ENCODE measurements around the gene CLSTN2.

Gene CLSTN2

DNA sequence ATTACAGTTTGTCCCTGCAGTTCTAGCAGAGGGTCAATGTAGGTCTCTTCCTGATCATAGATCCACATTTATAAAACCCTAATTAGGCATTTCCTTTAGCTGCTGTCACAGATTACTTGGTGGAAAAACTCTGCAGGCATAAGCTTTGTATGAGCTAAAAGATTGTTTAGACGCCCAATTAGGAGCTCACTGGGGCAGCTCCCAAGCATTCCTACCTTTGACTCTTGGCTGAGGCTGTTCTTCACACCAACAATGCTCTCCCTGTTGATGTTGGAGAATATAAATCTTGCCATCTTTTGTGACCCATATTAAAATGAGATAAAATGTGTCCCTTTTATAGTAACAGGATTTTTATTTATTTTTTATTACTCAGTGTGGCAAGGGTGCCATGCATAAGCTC is 594.6 kb downstream of the CLSTN2 start:
- DNase-seq = no peak

DNA sequence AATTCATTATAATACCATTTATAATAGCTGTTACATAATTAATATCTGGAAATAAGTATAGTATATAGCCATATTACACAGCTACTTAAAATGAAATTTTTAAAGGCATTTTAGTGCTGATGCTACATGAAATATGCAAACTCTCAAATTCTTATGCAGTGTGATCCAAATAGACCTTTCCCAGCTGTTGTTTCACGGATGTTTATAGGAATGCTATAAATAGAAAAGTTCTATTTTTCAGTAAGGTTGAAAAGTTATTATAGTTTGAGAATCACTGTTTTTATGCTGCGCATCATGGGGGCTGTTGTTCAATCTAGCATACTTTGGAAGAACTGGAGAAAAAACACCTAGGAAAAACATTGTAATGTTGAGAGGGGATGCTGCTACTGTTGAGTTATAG is 595.1 kb downstream of the CLSTN2 start:
- no peak for DNase-seq

DNA sequence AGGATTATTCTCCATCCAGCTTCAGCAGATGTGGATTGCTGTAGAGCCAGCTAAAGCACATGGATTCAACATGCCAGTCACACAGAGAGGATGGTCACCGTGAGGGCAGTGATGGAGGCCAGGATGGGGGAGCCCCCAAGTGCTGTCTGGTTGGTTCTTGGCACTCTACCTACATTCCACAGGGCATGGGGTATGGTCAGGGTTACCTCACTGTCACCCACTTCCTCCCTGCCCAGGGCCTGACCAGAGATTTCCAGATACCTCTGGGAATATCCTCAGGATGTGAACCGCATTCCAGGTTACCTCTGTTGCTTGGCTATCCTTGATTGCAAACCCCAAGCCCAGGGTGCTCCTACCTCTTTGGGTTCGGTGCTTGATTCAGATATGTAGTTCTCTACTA is 595.6 kb downstream of the CLSTN2 start:
- DNase-seq = no peak

DNA sequence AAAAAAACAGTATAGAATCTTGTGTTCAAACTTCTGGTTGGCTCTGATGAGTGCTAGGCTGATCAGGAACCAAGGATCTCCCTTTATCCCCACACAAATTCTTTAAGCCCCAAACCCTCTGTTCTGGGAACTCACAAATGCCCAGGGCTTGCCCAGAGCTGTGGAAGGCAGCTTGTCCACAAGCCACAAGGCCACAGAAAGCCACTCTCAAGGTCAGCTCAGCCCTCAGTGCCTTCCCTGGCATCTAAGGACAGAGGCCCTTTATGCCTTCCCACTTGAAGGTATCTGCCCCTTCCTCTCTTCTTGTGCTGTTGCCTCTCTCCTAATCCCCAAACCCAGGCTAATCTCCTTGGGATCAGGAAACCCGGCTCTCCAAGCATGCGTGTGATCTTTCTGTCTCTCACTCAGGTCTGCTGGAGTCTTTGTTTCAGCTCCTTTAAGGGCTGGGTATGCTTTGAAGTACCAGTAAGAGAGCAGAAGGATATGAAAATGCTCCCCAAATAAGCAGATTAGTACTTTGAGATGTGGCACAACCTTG is 597.9 kb downstream of the CLSTN2 start:
- DNase-seq = no peak

DNA sequence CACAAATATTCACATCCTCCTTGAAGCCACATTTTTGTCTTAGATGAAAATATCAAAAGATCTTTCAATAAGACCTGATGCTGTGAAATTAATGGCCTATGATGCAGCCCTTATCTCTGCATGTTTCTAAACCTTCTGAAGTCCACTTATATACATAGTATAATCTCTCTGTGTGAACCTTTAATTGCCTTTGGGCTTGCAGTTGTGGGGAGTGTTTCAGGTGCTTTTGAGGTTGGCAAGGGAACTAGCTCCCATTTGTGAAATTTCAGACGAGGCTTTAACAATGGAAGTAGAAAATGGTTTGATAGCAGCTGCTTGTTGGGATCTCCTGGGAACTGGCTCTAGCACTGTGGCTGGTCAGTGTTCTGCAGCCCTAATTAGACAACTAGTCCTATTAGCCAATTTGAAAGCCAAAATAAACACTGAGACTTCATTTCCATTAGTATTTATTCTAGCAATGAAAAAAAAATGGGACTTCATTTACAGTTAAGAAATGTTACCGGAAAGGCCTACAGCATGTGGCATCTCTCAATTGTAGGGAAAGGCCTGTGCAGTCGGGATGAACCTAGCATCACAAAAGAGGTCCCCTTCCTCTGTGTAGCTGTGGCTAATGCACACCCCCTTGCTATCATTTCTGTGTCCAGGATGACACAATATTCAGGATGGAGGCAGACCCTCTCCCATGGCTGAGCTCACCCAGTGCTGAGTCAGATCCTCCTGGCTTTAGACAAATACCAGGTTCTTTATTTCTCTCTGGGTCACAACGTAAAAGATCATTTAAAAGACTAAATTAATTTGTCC is 602.1 kb downstream of the CLSTN2 start:
- DNase-seq = no peak

DNA sequence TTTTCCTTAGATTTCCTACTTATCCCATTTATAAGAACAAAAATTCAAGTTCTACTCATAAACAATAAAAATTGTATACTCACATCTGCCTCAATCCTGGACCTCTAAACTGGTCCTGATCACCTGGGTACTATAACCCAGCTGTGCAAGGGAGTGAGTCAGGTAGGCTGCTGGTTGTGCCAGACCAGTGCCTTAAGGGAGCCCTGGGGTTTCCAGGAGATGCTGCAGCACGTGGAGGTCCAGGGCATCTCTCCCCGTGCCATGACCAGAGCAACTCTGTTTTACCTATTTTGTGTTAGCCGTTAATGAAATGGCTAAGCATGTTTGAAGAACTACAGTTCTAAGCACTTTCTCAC is 602.7 kb downstream of the CLSTN2 start:
- no peak for DNase-seq

DNA sequence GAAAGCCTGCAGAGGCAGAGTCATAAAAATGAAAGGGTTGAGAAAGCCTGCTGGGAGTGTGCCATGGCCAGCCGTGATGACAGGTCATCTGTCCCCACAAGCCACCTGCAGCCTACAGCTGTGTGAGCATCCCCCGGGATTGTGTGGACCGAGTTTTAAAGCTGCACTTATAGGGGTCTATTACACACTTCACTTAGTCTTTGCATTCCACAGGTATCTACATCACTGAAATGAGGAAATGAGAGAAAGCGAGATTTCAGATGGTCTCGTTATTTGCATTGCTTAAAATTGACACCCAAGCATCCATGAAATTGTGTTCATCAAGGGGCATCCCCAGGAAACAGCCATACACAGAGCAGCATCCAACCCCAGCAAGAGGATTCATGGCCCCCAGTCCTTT is 605.3 kb downstream of the CLSTN2 start:
- no peak for DNase-seq

DNA sequence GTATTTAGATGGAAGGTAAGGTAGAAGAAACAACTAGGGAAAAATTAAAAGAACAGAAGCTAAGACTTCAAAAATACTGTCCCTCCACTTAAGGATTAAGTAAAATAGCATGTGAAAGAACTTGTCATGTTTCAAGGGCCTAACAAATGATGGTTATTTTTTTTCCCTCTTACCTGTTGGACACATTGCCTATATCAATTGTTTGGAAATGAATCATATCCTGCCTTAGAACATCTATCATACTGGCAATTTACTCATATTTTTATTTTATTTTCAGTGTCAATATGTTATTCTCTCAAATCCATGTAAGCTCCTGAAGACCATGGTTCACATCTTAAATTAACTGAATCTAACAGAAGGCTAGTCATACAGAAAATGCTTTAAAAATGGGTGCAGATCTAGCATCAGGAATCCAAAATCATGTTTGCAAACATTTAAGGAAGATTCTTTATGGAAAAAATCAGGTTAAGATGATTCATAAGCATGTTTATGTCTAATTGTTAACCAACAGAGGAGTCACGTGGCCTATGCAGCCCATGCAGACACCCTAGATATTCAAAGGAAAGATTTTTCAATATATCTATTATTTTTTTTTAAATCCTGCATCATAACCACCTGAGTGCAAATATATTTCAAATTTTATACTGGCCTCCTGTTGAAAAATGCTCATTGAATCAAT is 607.1 kb downstream of the CLSTN2 start:
- DNase-seq = no peak

DNA sequence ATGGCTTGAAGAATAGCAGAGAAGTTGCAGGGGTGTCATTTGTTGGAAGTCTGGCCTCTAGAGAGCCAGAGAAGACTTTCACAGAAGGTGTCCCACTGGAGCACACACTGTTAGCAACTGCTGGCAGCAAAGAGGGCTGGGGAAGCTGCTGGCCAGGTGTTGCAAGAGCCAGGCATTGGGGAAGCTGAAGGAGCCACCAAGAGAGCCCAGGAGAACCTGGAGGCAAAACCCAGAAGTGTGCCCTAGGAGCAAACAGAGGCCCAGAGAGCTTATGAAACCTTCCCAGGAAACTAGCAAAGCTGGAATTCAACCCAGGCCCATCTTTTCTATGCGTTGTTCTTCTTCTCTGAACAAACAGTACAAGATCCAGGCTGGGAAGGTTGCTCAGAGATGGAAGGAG is 610.2 kb downstream of the CLSTN2 start:
- DNase-seq = no peak

DNA sequence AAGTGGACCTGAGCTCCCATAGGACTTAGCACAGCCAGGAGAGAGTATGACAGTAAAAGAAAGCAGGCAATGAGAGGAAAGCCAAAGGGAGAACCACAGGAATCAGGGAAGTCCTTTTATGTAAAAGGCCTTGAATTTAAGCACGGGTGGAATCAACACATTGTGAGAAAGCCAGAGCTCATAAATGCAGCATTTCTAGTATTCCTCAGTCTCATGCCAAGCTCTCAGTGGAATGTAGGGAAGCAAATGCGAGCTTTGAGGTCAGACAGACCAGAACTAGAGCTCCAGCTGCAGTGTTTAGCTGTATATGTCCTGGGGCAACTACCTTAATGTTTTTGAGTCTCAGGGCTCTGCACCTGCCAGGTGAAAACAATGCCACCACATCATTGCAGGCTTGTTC is 610.8 kb downstream of the CLSTN2 start:
- no peak for DNase-seq

DNA sequence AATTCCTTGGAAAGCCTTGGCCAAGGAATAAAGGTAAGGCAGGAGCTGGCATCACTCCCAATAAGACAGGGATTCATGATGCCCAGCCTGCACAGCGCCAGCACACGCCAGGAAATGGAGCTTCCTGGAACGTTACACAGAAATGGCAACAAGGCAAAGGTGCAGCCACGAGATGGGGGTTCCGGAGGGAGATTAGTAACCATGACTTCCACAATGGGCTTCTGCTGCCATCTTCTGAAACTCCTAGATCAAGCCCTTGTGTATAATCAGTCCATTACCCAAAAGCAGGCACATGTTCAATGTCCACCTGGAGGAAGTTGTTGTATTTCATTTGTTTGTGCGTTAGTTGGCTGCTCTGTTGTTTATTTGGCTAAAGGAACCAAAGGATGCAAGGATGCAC is 611.7 kb downstream of the CLSTN2 start:
- no peak for DNase-seq

DNA sequence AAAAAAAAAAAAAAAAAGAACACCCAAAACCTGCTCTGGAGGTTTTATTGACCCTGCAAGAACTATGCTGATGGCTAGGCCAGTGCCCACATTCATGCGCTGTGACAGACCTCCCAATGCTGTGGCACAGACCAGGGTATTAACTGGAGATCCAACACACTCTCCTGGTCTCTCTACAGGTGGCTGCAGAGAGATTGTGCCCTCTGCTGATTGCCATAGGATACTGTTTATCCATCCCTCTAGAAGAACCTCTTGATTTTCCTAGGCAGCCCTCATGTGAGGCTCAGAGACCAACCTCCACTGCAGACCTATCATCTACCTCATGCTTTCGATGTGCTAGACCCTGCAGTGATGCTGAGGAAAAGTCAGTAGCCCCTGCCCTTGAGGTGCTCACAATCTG is 617.4 kb downstream of the CLSTN2 start:
- no peak for DNase-seq

DNA sequence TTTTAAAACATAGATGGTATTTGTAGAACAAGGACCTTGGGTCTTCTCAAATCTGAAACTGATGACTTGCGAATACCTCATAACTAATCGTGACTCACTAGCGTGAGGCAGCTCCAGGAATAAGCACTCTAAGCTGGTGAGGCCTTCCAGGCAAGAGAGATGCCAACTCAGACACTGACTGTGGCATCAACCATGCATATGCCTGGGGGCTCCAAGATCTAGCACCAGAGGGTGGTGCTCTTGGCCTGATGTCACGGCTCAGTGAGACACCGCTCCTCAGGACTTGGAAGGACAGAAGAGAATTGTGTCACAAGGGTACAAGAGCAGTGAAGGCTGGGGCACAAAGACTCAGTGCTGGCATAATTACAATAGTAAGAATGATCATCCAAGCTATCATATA is 617.9 kb downstream of the CLSTN2 start:
- DNase-seq = no peak

DNA sequence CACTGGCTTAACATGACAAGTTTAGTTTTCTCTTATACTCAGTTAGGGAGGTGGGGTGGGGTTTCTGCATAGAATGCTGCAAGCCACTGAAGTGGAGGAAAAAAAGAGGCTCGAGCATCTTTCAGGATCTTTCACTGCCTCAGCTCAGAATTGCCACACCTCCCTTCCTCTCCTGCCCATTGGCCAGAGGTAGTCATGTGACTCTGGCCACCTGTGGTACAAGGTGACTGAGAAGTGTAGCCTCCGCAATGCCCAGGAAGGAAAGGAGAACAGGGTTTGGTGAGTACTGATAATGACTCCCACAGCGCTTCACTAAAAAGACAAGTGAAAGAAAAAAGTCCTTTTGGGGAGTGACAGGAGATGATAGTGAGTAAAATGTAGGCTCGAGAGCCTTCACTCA is 618.6 kb downstream of the CLSTN2 start:
- no peak for DNase-seq

DNA sequence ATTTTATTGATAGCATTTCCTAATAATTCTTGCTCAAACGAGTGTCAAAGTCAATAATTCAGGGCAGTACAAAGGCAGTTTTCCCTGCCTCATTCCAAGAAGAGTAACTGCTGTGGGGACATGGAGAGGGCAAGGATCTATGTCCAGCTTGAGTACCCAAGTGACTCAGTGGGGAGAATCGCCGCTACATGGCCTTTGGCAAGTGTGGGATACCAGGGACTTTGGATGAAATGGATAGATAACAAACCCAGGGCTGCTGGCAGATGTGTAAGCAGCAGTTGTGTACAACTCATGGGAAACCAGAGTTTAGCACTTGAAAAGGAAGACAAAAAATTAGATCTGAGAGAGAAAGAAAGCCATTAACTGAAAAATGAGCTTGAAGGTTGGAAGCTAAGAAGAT is 620.7 kb downstream of the CLSTN2 start:
- no peak for DNase-seq

DNA sequence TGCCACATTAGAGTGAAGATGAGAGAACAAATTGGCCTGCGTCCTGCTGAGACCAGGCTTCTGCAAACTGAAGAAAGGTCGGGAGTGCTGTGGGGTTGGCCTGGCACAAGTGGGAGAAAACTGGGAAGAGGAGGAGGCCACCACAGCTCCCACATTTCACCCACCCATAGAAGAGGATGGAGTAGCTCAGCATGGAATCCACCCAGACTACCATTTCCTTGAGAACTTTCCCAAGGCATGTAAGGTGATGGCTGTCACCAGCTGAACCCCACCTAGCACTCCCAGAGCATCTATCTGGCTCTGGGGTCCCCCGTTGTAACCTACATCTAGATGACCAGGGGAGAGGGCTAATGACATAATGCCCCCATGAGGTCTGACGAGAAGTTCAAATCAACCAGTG is 622.5 kb downstream of the CLSTN2 start:
- DNase-seq = no peak

DNA sequence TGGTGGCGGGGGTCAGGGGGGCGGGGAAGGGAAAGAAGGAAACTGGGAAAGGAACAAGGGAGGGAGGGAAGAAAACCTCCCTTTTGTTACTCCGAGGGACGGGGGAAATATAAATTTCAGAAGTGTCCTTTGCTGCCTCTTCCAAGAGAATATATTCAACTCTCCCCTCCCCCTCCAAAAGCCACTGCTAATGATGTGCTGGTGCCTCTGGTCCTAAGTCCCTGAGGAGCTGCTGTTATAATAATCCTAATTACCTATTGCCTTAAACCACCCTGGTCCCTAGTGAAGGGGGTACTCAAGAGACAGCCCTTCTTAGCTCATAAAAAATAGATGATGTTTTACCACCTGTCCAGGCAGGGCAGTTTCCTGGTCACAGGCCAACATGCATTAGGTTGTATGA is 624.6 kb downstream of the CLSTN2 start:
- no peak for DNase-seq

DNA sequence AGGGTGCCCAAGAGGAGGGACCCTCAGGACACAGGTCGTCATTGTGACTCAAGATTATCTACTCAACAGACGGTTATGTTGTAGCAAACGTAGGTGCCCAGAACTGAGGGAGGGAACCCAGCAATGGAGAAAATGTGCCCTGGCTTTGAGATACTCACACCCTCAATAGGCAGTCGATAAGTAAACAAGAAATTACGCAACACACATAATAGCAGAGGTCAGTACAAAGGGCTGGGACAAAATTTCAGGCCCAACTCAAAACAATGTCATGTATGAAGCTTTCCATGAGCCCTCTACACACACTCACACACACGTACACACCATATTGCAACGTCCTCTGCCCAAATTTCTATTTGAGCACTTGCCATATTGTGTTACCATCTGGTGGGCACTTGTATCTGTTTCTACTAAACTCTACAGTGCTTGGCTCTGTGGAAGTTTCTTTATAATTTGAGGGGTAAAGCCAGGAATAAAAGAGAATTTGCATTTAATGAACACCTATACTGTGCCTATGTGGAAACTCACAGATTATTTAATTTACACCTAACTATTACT is 628.3 kb downstream of the CLSTN2 start:
- no peak for DNase-seq

DNA sequence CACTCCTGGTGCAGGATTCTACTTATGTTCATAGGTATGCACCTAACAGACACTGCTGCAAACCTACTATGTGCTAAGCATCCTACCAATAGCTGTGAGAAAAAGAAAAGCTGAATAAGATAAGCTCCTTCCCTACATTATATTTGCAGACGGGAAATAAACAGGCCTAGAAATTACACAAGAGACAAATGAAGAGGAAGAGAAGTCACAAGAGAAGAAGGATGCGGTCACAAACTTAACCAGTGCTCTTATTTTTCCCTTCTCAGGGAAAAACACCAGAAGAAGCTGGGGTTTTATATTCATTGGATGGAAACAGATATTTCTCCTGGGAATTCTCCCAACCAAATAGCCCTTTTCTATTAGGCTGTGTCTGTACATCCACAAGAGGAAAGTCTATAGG is 633.1 kb downstream of the CLSTN2 start:
- DNase-seq = no peak

DNA sequence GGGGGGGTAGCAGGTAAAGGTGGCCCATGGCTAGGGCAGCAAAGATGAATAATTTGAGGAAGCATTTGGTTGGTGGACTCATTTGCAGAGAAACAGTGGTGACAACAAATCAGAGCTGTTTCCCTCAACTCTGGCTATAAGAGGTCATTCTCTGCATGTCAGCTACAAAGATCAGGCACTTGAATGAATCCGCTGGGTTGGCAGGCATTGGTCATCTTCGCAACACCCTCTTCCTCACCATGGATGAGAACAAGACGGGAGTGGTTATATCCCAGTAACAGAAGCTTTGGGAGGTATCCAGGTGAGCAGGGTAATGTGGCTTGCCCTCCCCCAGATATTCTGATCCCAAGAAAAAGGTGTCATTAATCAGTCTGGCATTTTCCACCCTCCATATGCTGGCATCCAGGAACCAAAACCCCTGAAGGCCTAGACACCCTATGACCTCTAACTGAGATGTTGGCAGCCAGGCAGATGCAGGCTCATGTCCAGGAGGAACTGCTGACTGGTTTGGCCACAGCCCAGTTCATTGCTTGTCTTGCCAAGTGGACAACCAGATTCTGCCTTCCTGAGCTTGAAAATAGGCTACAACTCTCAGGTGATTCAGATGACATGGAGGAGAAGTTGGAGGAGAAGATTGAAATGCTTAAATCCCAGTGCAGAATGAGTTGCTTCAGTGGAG is 634.0 kb downstream of the CLSTN2 start:
- no peak for DNase-seq

DNA sequence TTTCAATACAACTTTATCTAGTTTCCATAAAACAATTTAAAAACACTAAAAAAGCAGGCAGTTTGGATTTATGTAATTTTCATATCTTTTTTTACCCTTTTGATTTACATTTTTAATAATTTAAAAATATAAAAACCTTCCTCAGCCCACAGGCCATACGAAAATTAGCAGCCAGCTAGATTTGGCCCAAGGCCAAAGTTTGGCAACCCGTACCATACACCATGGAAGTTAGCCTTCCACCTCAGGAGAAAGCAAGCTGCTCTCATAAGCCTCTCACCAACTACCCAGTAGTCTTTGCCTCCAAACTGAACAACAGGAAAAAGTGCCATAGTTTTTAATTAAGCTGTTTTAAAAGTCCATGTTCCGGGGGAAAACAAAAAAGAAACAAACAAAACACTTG is 635.6 kb downstream of the CLSTN2 start:
- DNase-seq = no peak

DNA sequence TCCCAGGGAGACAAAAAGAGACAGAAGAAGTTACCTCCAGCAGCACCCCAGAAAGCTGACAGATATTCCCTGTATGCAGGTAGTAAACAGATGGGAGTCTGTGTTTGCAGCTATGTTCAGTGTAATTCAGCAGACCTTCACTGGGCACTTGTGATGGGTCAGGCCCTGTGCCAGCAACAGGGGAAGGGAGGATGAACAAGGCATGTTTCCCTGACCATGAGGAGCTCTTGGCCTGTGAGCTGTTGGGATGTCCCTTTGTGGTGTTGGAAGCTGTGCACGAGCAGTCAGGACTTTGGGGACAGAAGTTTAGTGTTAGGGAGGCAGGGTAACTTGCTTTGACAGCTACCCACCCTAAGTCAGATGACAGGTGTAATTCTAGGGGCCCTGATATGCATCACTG is 636.9 kb downstream of the CLSTN2 start:
- no peak for DNase-seq

DNA sequence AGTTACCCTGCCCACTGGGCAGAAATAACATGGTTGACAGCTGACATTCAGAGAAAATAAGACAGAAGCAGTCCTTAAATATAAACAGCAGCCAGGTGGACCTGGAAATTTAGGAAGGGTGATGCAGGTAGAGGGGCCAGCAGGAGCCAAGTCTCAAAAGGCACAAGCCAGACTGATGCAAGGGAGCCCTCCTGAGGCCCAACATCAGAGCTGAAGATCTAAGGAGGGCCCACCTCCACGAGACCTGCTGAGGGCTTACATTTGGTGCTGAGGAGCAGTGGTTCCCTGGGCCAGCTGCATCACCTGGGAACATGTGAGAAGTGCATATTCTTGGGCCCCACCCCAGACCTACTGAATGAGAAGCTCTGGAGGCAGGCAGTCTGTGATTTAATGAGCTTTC is 637.3 kb downstream of the CLSTN2 start:
- no peak for DNase-seq

DNA sequence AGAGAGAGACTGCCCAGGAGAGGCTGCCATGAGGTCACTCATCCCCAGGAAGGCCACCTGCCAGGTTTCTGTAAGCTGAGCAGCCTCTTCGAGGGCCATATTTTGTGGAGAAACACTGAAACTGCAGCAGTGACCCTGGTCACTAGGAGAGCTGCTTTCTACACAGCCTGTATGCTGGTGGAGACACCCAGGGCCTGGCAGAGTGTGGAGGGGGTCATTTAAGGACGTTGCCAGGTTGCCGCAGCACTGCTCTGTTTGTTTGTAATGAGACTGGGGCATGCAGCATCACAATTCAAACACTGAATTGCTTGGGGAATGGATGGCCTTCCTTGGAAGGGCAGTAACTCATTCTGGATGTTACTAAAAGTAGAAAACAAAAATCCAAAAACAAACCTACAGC is 638.0 kb downstream of the CLSTN2 start:
- no peak for DNase-seq
